Neural progenitor cell (in vitro differentiated cells): ENCODE measurements around the gene TMEM74B.

Experiments used
- EZH2phosphoT487 ChIP-seq: fragments of 200-600 bp; sonication (generic); IDR thresholded peaks from 2 replicates; pipeline ENCODE4 v1.6.1; 2017; ENCODE audit warnings: antibody characterized with exemption
- TF ChIP-seq, protein P1 (sequence below): fragments of 200-600 bp; sonication (generic); IDR thresholded peaks from 2 replicates; pipeline ENCODE4 v1.5.1; 2017; ENCODE audit warnings: antibody characterized with exemption, mild to moderate bottlenecking

DNA sequence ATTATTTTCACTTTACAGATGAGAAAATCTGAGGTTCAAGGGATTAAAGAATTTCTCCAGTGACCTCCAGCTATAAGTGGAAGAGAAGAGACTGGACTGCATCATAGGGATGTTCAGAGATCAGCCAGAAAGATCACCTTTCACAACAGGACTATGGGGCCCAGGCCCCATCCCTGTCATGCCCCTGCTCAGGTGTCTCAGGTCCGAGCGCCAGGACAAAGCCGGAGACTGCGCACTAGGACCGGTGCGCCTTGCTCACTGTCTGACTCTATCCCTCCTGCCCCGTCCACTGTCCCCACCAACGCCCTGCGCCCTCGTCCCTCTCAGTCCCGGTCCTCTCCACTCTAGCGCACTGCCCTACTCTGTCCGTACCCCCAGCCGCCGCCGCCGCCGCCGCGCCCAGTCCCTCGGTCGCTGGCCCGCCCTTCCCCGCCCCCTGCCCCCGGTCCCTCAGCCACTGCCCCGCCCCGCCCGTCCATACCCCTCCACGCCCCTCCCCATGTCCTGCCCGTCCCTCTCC, 40.5 kb upstream of the TMEM74B start:
- TF ChIP-seq, protein P1, sequence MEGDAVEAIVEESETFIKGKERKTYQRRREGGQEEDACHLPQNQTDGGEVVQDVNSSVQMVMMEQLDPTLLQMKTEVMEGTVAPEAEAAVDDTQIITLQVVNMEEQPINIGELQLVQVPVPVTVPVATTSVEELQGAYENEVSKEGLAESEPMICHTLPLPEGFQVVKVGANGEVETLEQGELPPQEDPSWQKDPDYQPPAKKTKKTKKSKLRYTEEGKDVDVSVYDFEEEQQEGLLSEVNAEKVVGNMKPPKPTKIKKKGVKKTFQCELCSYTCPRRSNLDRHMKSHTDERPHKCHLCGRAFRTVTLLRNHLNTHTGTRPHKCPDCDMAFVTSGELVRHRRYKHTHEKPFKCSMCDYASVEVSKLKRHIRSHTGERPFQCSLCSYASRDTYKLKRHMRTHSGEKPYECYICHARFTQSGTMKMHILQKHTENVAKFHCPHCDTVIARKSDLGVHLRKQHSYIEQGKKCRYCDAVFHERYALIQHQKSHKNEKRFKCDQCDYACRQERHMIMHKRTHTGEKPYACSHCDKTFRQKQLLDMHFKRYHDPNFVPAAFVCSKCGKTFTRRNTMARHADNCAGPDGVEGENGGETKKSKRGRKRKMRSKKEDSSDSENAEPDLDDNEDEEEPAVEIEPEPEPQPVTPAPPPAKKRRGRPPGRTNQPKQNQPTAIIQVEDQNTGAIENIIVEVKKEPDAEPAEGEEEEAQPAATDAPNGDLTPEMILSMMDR, result no peak
- TF ChIP-seq EZH2phosphoT487, result no peak
